Lower lobe of right lung (tissue), 2 donors: ENCODE measurements around the gene HEATR3. TPM values are rescaled to one million over a fixed set of nuclear protein-coding genes. Genes with fewer than 3 reads are reported as not detected.

Experiments used
- ATAC-seq, 2 donors: fragments of 200-7000 bp; cut with Tn5 transposase; one replicate each; pipeline ENCODE4 v1.9.1; 2020 to 2022; ENCODE audit warnings: mild to moderate bottlenecking in 2 of 2, moderate library complexity in 2 of 2
- DNase-seq: peaks from one replicate; pipeline ENCODE4 v3.0.0-alpha.2; 2020
- H3K27ac ChIP-seq: fragments of 200-600 bp; one replicate; pipeline ENCODE4 v1.8.0; 2022
- H3K27me3 ChIP-seq: fragments of 200-600 bp; one replicate; pipeline ENCODE4 v1.8.0; 2022; ENCODE audit warnings: low read depth
- H3K36me3 ChIP-seq: fragments of 200-600 bp; one replicate; pipeline ENCODE4 v1.8.0; 2022; ENCODE audit warnings: mild to moderate bottlenecking
- H3K4me1 ChIP-seq: fragments of 200-600 bp; one replicate; pipeline ENCODE4 v1.8.0; 2022
- H3K4me3 ChIP-seq: fragments of 200-600 bp; one replicate; pipeline ENCODE4 v1.8.0; 2022; ENCODE audit warnings: mild to moderate bottlenecking
- H3K9me3 ChIP-seq: fragments of 200-600 bp; one replicate; pipeline ENCODE4 v1.8.0; 2022
- CTCF ChIP-seq: fragments of 200-600 bp; IDR thresholded peaks from one replicate; pipeline ENCODE4 v1.8.0; 2022; ENCODE audit warnings: antibody characterized with exemption, mild to moderate bottlenecking
- intact Hi-C: fragments of 100-400 bp; cut with DNase I; formaldehyde crosslinking; loops from one replicate; pipeline ENCODE4 v1.11.0; 2022
- total RNA-seq: library from RNA; stranded (reverse); fragmentation: NEBNext Ultra II Directional; extraction: Animal tissue kit (Norgen Biotek cat#: 25700); gene quantifications from one replicate; pipeline ENCODE4 v1.2.1, GENCODE V29; 2021
- donor health status: DM: no; HTN: yes; CAD: no; lungs with severe emphysema.

The HEATR3 gene
- total RNA-seq, 1 donor from 2014 or later = 22.8 TPM

- Histone ChIP-seq H3K36me3 (no peaks in the 10 kb centered on the region), H3K27me3 (no peaks in the 10 kb centered on the region), H3K27ac (no peak overlapping the region), H3K4me1 (no peaks in the 10 kb centered on the region), H3K9me3 (no peaks in the 10 kb centered on the region), H3K4me3 (no peak overlapping the region)
- DNase-seq = no peak
- intact Hi-C loops = no loop called here
- no peak for TF ChIP-seq CTCF
- no peak for ATAC-seq
Measured at GRCh38 chr16:50136399-50136798, 70.6 kb downstream of the HEATR3 start.

GRCh38 chr16:50137268-50137667, 71.5 kb downstream of the HEATR3 start:
- no peaks in the 10 kb centered on the region for H3K9me3 ChIP-seq
- no peaks in the 10 kb centered on the region for H3K4me1 ChIP-seq
- DNase-seq (no peak), ATAC-seq (no peak)
- no peaks in the 10 kb centered on the region for H3K36me3 ChIP-seq
- no peak overlapping the region for H3K27ac ChIP-seq
- H3K4me3 ChIP-seq = no peak overlapping the region
- H3K27me3 ChIP-seq = no peaks in the 10 kb centered on the region
- TF ChIP-seq CTCF = no peak
- intact Hi-C loops = no loop called here

GRCh38 chr16:50139580-50139979, 73.8 kb downstream of the HEATR3 start:
- H3K27ac ChIP-seq = no peak overlapping the region
- TF ChIP-seq CTCF = no peak
- no peaks in the 10 kb centered on the region for H3K27me3 ChIP-seq
- no peak overlapping the region for H3K4me3 ChIP-seq
- intact Hi-C loops = no loop called here
- no peaks in the 10 kb centered on the region for H3K4me1 ChIP-seq
- H3K36me3 ChIP-seq = no peaks in the 10 kb centered on the region
- ATAC-seq (no peak), DNase-seq (no peak)
- H3K9me3 ChIP-seq = no peaks in the 10 kb centered on the region

GRCh38 chr16:50144211-50144610, 78.4 kb downstream of the HEATR3 start:
- Histone ChIP-seq H3K4me3 (no peak overlapping the region), H3K27ac (no peak overlapping the region), H3K36me3 (no peaks in the 10 kb centered on the region), H3K27me3 (no peaks in the 10 kb centered on the region), H3K9me3 (no peaks in the 10 kb centered on the region), H3K4me1 (peaks cover 5% of the 10 kb centered on the region)
- no peak for DNase-seq
- no peak for TF ChIP-seq CTCF
- intact Hi-C loops = no loop called here
- no peak for ATAC-seq

GRCh38 chr16:50146479-50147435, 81.0 kb downstream of the HEATR3 start:
- no peaks in the 10 kb centered on the region for H3K27me3 ChIP-seq
- DNase-seq (no peak), ATAC-seq (no peak)
- TF ChIP-seq CTCF = no peak
- H3K4me1 ChIP-seq = peaks cover 5% of the 10 kb centered on the region
- H3K27ac ChIP-seq = no peak overlapping the region
- no peaks in the 10 kb centered on the region for H3K9me3 ChIP-seq
- H3K36me3 ChIP-seq = no peaks in the 10 kb centered on the region
- intact Hi-C loops = no loop called here
- no peak overlapping the region for H3K4me3 ChIP-seq
